Hematopoietic multipotent progenitor cell treated with erythropoietin and hydrocortisone succinate and interleukin-3 and kit ligand, for 17 days (in vitro differentiated cells): ENCODE data around the gene SQSTM1.

ENCODE experiments used
- DNase-seq: peaks from one replicate; pipeline ENCODE4 v3.0.0-alpha.2; 2015; ENCODE audit warnings: low spot score

SQSTM1 gene

GRCh38 chr5:179795049-179795862 is 25.4 kb upstream of the SQSTM1 start:
- DNase-seq, result no peak

DNA sequence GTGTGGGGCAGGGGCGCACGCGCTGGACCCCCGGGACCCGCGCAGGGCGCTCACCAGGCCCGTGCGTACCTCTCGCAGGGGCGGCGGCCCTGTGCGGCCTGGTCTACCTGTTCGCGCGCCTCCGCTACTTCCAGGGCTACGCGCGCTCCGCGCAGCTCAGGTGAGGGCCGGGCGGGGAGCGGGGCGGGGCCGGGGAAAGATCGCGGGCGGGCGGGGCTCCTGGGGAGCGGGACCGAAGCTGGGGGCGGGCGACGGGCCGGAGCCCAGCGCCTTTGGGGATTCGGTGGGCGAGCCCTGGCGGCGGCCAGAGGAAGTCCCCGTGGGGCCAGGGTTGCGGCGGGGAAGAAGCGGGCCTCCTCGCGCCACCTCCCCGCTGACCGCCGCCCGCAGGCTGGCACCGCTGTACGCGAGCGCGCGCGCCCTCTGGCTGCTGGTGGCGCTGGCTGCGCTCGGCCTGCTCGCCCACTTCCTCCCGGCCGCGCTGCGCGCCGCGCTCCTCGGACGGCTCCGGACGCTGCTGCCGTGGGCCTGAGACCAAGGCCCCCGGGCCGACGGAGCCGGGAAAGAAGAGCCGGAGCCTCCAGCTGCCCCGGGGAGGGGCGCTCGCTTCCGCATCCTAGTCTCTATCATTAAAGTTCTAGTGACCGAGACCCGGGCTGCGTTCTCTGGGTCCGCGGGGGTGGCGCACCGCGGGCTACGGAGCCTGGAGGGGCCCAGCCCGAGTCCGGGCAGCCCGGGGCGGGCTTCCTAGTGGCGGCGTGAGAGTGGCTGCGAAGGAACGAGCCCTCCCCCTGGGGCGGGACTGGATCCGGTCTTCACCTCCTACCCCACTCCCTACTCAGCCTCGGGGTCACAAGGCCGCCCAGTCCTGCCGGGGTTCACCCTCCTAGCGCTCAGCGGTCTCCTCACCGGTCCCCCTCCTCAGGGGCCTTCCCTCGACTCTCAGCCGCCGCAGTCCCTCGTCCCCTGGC is 24.6 kb upstream of the SQSTM1 start:
- peak; percentile 73 for DNase-seq

DNA sequence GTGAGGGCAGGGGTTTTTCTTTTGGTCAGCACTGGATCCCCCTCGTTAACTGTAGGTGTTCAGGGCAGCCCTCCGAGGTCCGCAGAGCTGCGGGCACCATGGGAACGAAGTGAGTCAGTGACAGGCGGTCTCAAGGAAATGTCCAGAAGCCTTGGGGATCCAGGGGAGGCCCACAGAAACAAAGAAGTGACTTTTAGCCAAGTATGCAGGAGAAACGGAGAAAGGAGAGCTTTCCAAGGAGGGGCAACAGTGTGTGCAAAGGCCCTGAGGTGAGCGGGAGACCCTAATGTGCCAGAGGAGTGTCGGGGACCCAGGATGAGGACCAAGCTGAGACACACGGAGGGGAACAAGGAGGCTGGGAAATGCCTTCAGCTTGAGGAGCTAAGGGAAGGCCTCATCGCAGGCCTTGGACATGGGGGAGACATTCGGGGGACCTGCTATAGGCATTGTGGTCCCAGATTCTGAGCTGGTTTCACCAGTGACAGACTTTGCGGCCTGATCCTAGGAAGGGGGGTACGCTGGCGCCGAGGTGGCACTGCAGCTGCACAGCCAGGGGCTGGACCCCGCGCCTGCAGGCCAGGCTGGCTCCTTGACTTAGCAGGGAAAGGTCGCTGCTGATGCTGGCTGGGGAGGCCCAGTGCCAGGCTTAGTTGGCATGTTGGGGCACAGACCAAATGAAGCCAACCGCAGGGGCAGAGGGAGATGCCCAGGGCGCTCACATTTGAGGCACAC is 23.7 kb upstream of the SQSTM1 start:
- no peak for DNase-seq

DNA sequence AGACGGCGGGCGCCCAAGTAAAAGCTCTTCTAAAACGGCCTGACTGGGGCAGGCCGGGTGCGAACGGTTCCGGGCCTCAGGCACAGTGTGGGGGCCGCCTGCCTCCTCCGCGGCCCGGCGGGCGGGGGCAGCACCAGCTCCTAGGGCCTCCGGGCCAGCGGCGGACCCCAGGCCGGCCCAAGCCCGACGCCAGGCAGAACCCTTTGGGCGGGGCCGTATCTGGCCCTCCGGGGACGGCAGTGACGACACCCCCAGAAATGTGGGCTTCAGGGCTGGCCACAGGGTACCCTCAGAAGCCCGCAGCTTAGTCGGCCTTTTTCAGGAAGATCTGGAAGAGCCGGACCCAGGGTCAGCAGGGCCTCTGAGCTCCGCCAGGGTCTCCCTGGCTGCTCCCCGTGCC is 23.0 kb upstream of the SQSTM1 start:
- no peak for DNase-seq

DNA sequence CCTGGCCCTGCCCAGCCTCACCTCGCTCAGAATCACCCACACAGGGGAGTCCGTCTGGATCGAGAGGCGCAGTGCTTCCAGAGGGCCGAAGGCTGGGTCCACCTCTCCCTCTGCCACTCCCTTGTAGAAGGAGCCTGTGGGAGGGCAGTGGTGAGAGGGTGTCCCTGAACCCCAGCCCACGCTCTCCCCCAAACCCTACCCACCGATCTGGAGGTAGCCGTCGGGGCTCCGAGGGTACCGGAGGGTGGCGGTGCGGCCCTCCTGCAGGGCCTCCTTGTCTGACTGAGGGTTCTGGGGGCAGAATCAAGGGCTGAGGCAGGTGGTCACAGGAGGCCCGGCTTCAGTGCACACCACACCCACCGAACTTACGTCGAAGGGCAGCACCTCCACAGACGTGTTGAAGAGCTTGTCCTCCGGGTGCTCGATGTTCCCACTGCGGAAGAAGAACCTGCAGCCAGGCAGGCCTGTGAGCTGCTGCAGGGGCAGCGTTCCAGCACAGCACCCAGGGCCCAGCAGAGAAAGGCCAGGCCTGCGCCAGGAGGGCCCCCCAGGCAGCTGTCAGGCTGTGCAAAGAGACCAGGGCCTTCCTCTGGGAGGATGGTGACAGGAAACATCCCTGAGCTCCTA is 22.4 kb upstream of the SQSTM1 start:
- DNase-seq, result no peak

DNA sequence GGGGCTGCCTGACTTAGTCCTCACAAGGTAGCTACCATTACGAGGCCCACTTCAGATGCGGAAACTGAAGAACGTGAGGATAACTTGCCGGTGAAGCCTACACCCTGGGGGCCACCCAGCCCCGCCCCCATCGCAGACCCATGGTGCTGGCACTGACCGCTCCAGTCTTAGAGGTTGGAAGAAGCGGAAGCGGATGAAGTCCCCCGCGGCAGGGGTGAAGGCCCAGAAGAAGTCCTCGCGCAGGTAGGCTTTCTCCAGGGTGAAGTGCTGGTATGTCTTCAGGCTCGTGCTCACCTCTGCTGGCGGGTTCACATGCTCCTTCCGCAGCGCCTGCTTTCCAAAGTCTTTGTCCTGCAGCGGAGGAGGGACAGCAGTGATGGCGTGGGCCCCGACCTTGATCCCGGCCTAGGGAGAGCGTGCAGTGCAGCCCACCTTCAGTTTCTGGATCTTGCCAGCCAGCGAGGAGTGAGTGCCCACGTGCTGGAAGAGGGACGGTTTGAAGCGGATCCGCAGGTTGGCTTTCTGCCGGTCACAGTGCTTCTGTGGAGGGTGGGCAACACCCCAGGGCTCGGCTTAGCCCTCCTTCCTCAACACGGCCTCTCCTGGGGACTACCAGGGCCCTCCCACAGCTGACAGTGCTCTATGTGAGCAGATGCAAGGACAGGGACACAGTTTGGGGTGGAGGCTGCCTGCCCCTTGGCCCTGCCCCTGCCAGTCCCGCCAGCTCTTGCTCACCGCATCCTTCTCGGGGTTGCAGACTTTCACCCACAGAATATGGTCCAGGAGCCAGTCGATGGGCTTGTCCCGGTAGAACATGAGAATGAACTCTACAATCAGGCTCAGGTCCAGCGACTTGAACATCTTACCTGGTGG is 21.7 kb upstream of the SQSTM1 start:
- no peak for DNase-seq

GRCh38 chr5:179799644-179799973 is 21.1 kb upstream of the SQSTM1 start:
- DNase-seq, result no peak

DNA sequence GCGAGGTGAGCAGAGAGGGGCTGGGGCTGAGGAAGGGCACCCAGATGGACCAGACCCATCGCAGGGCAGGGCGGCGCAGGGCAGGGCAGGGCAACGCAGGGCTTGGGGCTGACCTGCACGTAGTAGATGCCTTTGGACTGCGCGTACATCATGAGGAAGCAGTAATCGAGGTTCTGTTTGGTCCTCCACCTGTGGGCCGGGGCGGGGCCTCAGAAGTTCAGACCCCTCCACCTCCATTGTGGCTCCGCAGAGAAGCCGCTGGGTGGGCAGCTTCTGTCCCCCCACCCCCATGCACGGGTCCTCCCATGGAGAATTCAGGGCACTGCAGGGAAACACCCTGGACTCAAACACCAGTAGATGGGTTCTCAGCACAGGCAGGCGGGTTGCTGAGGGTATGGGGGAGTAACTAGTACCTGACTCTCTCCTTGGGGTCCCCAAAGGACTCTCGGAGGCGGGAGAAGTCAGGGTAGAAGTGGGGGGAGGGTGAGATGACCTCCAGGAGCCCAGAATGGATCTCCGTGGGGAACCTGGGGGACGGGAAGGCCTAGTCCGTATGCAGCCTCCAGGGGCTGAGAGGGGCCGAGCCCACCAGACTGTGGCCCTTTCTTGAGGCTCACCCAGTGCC is 20.5 kb upstream of the SQSTM1 start:
- DNase-seq, result no peak

GRCh38 chr5:179800696-179801201 is 20.0 kb upstream of the SQSTM1 start:
- no peak for DNase-seq

DNA sequence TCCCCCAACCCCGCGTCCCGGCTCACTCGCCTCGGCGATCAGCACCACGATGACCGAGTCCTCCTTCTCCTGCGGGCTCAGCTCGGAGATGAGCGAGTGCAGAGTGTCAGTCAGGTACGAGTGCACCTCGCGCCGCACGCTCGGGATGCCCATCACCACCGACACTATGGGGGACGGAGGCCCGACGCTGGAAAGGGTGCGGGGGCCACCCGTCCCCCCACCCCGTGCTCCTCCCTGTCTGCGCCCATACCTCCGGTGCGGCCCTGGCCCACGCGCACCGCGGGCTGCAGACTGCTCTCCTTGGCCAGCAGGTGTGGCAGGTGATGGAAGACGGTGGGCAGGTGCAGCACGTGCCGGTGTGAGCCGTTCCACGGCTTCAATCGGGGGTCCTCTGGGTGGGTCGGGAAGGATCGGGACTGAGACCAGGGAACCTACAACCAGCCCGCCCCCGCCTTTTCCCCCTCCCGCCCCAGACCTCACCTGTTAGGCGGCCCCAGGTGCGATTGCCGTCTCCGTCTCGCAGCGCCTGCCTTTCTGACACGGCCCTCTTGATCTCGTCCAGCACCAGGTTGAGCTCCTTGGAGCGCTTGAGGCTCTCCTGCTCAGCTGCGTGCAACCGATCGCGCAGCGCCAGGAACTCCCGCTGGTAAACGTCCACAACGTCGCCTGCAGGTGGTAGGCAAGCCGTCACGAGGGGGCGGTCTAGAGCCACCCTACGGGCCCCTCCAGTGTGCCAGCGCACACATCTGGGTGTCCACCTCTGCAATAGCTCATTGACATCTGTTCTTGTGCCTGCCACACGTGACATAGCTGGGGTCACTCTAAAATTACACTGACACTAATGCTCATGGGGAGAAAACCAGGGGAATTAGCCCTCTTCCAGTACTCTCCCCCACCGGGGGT is 19.1 kb upstream of the SQSTM1 start:
- DNase-seq, result peak; percentile 84

DNA sequence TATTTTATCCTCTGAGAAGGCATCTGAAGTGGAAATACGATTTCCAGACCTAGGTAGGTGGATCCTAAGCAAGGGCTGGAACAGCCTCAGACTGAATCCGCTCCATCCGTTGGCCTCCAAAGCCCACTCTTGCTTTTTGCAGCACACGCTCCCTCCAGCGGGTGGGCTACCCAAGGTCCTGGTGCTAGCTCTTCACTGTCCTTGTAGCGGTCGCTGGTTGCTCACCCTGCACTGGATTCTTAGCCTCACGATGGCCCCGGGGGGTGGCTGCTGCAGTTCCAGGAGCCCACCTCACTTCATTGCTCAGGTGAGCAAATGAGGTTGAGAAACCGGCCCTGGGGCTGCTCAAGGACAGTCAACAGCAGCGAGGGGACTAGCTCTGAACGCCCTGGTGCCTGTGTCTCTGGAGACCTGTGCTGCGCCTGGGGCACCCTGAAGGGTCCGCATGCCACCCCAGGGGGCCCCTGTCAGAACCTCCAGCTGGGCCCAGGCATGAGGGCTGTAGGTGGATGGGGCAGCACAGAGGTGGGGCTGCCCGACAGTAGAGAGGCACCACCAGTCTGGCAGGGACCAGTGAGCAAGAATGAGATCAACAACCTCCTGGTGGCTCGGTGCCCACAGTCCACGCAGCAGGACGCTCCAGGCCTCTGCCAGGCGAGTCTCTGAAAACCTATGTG is 18.4 kb upstream of the SQSTM1 start:
- DNase-seq, result no peak

- DNase-seq, result no peak
Measured at GRCh38 chr5:179802950-179803562, 17.6 kb upstream of the SQSTM1 start.

GRCh38 chr5:179803651-179804554 is 16.8 kb upstream of the SQSTM1 start:
- DNase-seq, result peak; percentile 29

- DNase-seq, result no peak
Measured at GRCh38 chr5:179804555-179804947, 16.2 kb upstream of the SQSTM1 start.

DNA sequence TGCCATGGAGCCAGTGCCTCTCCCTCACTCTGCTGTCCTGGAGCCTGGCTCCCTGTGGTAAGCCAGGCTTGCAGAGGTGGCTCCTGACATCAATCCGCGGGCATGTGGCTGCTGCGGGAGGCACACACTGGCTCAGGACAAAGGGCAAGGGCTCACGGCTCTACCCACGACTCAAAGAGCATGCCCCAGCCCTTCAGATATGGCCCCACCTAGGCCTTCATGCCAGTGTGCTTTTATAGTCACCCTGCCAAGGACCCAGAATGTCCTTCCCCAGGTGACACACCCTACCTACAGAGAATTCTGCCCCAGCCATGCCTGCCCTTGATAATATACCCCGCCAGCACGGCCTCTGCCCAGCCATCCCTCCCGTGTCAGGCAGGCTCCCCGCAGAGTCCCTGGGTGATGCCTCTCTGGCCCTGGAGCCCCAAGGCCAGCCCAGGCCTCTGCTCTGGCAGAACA is 15.6 kb upstream of the SQSTM1 start:
- peak; percentile 38 for DNase-seq

- peak; percentile 47 for DNase-seq
Measured at GRCh38 chr5:179805529-179806249, 15.0 kb upstream of the SQSTM1 start.
